ENCODE results near the gene PRDX1. TPM values are rescaled to one million over a fixed set of nuclear protein-coding genes. Genes with fewer than 3 reads are reported as not detected.

The PRDX1 gene
- total RNA-seq, 1 donor, result 467 TPM

- H3K4me3 ChIP-seq (ENCODE audit: low read depth, low read length), result no peak overlapping the region
- no peak for DNase-seq (ENCODE audit: low read depth)
- TF ChIP-seq, protein P1, sequence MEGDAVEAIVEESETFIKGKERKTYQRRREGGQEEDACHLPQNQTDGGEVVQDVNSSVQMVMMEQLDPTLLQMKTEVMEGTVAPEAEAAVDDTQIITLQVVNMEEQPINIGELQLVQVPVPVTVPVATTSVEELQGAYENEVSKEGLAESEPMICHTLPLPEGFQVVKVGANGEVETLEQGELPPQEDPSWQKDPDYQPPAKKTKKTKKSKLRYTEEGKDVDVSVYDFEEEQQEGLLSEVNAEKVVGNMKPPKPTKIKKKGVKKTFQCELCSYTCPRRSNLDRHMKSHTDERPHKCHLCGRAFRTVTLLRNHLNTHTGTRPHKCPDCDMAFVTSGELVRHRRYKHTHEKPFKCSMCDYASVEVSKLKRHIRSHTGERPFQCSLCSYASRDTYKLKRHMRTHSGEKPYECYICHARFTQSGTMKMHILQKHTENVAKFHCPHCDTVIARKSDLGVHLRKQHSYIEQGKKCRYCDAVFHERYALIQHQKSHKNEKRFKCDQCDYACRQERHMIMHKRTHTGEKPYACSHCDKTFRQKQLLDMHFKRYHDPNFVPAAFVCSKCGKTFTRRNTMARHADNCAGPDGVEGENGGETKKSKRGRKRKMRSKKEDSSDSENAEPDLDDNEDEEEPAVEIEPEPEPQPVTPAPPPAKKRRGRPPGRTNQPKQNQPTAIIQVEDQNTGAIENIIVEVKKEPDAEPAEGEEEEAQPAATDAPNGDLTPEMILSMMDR (IDR thresholded peaks at IDR 0.05; ENCODE audit: insufficient read depth, low read length), result no peak
Observed at GRCh38 chr1:45510972-45511527, 10.6 kb downstream of the PRDX1 start.

DNA sequence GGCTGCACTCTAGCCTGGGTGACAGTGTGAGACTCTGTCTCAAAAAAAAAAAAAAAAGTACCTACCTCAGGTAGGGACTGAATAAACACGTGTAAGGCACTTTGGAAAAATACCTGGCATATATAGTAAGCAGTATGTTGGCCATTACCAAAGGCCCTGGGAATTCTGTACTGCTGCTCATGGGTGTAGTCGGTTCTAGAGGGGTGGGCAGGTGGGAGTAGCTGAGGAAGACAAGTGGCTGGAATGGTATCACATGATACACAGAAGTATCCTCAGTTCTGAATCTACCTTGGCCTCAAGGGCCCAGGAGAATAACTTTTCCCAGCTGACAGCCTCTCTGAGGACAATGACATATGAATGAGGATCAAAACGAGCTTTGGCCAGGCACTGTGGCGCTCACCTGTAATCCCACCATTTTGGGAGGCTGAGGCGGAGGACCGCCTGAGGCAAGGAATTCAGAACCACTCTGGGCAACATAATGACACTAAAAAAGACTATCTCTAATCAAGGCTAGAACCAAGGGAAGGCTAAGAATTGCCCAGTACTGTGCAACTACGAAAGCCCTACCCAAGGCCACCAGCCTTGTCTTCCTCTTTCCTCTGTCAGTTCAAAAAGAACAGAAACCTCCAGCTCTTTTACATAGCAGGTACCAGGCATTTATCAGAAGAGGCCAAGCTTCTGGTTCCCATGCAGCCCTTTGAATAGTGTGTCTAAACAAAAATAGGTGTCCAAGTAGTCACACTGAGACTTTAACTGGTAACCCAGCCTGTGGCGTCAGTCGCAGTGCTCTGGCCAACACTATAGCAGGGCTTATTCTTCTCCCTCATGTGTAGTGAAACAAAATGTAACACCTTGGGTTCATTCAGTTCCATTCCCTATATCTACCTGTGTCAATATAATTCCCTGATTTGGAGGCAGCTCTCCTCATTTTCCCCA, 11.4 kb downstream of the PRDX1 start:
- H3K4me3 ChIP-seq (ENCODE audit: low read depth, low read length), result no peak overlapping the region
- no peak for DNase-seq (ENCODE audit: low read depth)
- TF ChIP-seq, protein P1 (IDR thresholded peaks at IDR 0.05; ENCODE audit: insufficient read depth, low read length), result no peak

- TF ChIP-seq, protein P1 (IDR thresholded peaks at IDR 0.05; ENCODE audit: insufficient read depth, low read length), result peak; percentile 29
- no peak overlapping the region for H3K4me3 ChIP-seq (ENCODE audit: low read depth, low read length)
- DNase-seq (ENCODE audit: low read depth), result peak; percentile 24
Observed at GRCh38 chr1:45508295-45509151, 13.2 kb downstream of the PRDX1 start.

- no peak overlapping the region for H3K4me3 ChIP-seq (ENCODE audit: low read depth, low read length)
- TF ChIP-seq, protein P1 (IDR thresholded peaks at IDR 0.05; ENCODE audit: insufficient read depth, low read length), result no peak
- DNase-seq (ENCODE audit: low read depth), result no peak
Observed at GRCh38 chr1:45507893-45508292, 13.8 kb downstream of the PRDX1 start.

GRCh38 chr1:45507195-45507594, 14.5 kb downstream of the PRDX1 start:
- TF ChIP-seq, protein P1 (IDR thresholded peaks at IDR 0.05; ENCODE audit: insufficient read depth, low read length), result no peak
- DNase-seq (ENCODE audit: low read depth), result no peak

GRCh38 chr1:45503462-45504360, 18.0 kb downstream of the PRDX1 start:
- no peak for DNase-seq (ENCODE audit: low read depth)
- TF ChIP-seq, protein P1 (IDR thresholded peaks at IDR 0.05; ENCODE audit: insufficient read depth, low read length), result no peak
- H3K4me3 ChIP-seq (ENCODE audit: low read depth, low read length), result no peak overlapping the region

More at GRCh38 chr1:45507195-45507594, 14.5 kb downstream of the PRDX1 start:
- H3K4me3 ChIP-seq (ENCODE audit: low read depth, low read length), result no peak overlapping the region

Data from fibroblast of the aortic adventitia (primary cell).